SK-N-MC (cell line): Measurements from ENCODE around the gene CXCL13.

Source experiments
- DNase-seq: peaks from one replicate; pipeline ENCODE4 v3.0.0-alpha.2; 2011; ENCODE audit warnings: low read depth, low spot score
- H3K27ac ChIP-seq: fragments of 200-600 bp; sonication (generic); 2 replicates; pipeline ENCODE4 v1.5.1; 2016; ENCODE audit warnings: mixed run types
- H3K36me3 ChIP-seq: fragments of 200-600 bp; sonication (generic); 2 replicates; pipeline ENCODE4 v1.6.1; 2017; ENCODE audit warnings: antibody characterized with exemption, low read length, mixed read lengths; ENCODE audit not compliant: insufficient read depth
- H3K4me3 ChIP-seq: fragments of 200-600 bp; sonication (generic); 2 replicates; pipeline ENCODE4 v1.5.1; 2016
- H3K9ac ChIP-seq: fragments of 200-600 bp; sonication (generic); 2 replicates; pipeline ENCODE4 v1.8.0; 2017; ENCODE audit warnings: mixed run types, mixed read lengths; ENCODE audit not compliant: insufficient read length
- H3K9me3 ChIP-seq: fragments of 200-600 bp; sonication (generic); 2 replicates; pipeline ENCODE4 v1.6.1; 2017; ENCODE audit warnings: low read depth, mild to moderate bottlenecking, antibody characterized with exemption, low read length, moderate library complexity, mixed read lengths
- EZH2 ChIP-seq: fragments of 200-600 bp; sonication (generic); IDR thresholded peaks from one replicate; pipeline ENCODE4 v1.6.1; 2017; ENCODE audit warnings: antibody characterized with exemption
- FOXP2 ChIP-seq: optimal IDR thresholded peaks from 2 replicates; pipeline ENCODE3; 2011; ENCODE audit warnings: mild to moderate bottlenecking, moderate library complexity; ENCODE audit not compliant: insufficient read depth; ENCODE audit errors: extremely low read length, control extremely low read depth
- POLR2AphosphoS5 ChIP-seq: IDR thresholded peaks from 2 replicates; pipeline ENCODE4 v1.6.1; 2012; ENCODE audit warnings: mild to moderate bottlenecking, low read depth, low read length, borderline replicate concordance

Gene CXCL13

GRCh38 chr4:77619408-77619807, 13.8 kb downstream of the CXCL13 start:
- TF ChIP-seq FOXP2: no peak
- no peak for TF ChIP-seq POLR2AphosphoS5
- TF ChIP-seq EZH2: no peak
- no peak overlapping the region for H3K27ac ChIP-seq
- no peaks in the 10 kb centered on the region for H3K36me3 ChIP-seq
- H3K9ac ChIP-seq: no peak overlapping the region
- DNase-seq: no peak
- H3K9me3 ChIP-seq: no peaks in the 10 kb centered on the region
- H3K4me3 ChIP-seq: no peak overlapping the region

- no peak for TF ChIP-seq FOXP2
- no peak for TF ChIP-seq POLR2AphosphoS5
- no peak for TF ChIP-seq EZH2
- Histone ChIP-seq H3K27ac (no peak overlapping the region), H3K36me3 (no peaks in the 10 kb centered on the region), H3K9me3 (no peaks in the 10 kb centered on the region), H3K9ac (no peak overlapping the region), H3K4me3 (no peak overlapping the region)
- no peak for DNase-seq
Measured at GRCh38 chr4:77621254-77621653, 15.6 kb downstream of the CXCL13 start.

- no peak for DNase-seq
- H3K9me3 ChIP-seq: no peaks in the 10 kb centered on the region
- H3K9ac ChIP-seq: no peak overlapping the region
- H3K4me3 ChIP-seq: no peak overlapping the region
- no peak for TF ChIP-seq EZH2
- TF ChIP-seq POLR2AphosphoS5: no peak
- no peak for TF ChIP-seq FOXP2
- no peak overlapping the region for H3K27ac ChIP-seq
- H3K36me3 ChIP-seq: no peaks in the 10 kb centered on the region
Measured at GRCh38 chr4:77623091-77623490, 17.5 kb downstream of the CXCL13 start.

- Histone ChIP-seq H3K4me3 (no peak overlapping the region), H3K9me3 (no peaks in the 10 kb centered on the region), H3K27ac (no peak overlapping the region), H3K36me3 (no peaks in the 10 kb centered on the region), H3K9ac (no peak overlapping the region)
- TF ChIP-seq EZH2 (no peak), FOXP2 (no peak), POLR2AphosphoS5 (no peak)
- no peak for DNase-seq
Measured at GRCh38 chr4:77624213-77624612, 18.6 kb downstream of the CXCL13 start.

- TF ChIP-seq POLR2AphosphoS5 (no peak), FOXP2 (no peak), EZH2 (no peak)
- Histone ChIP-seq H3K36me3 (no peaks in the 10 kb centered on the region), H3K9me3 (no peaks in the 10 kb centered on the region), H3K27ac (no peak overlapping the region), H3K9ac (no peak overlapping the region), H3K4me3 (no peak overlapping the region)
- no peak for DNase-seq
Measured at GRCh38 chr4:77625485-77625884, 19.9 kb downstream of the CXCL13 start.

- Histone ChIP-seq H3K27ac (no peak overlapping the region), H3K36me3 (no peaks in the 10 kb centered on the region), H3K9me3 (no peaks in the 10 kb centered on the region), H3K9ac (no peak overlapping the region), H3K4me3 (no peak overlapping the region)
- TF ChIP-seq FOXP2: no peak
- no peak for TF ChIP-seq EZH2
- no peak for TF ChIP-seq POLR2AphosphoS5
- no peak for DNase-seq
Measured at GRCh38 chr4:77629885-77630284, 24.3 kb downstream of the CXCL13 start.

- H3K9ac ChIP-seq: no peak overlapping the region
- no peaks in the 10 kb centered on the region for H3K36me3 ChIP-seq
- H3K9me3 ChIP-seq: no peaks in the 10 kb centered on the region
- no peak overlapping the region for H3K27ac ChIP-seq
- H3K4me3 ChIP-seq: no peak overlapping the region
- TF ChIP-seq POLR2AphosphoS5 (no peak), FOXP2 (no peak), EZH2 (no peak)
- DNase-seq: no peak
Measured at GRCh38 chr4:77631276-77631675, 25.7 kb downstream of the CXCL13 start.

GRCh38 chr4:77634132-77634785, 28.6 kb downstream of the CXCL13 start:
- Histone ChIP-seq H3K27ac (no peak overlapping the region), H3K9me3 (no peaks in the 10 kb centered on the region), H3K4me3 (no peak overlapping the region), H3K36me3 (no peaks in the 10 kb centered on the region), H3K9ac (no peak overlapping the region)
- no peak for DNase-seq
- no peak for TF ChIP-seq POLR2AphosphoS5
- no peak for TF ChIP-seq FOXP2

- DNase-seq: no peak
- H3K9ac ChIP-seq: no peak overlapping the region
- no peak for TF ChIP-seq POLR2AphosphoS5
- no peak for TF ChIP-seq EZH2
- TF ChIP-seq FOXP2: no peak
- no peak overlapping the region for H3K27ac ChIP-seq
- no peaks in the 10 kb centered on the region for H3K9me3 ChIP-seq
- H3K36me3 ChIP-seq: no peaks in the 10 kb centered on the region
- H3K4me3 ChIP-seq: no peak overlapping the region
Measured at GRCh38 chr4:77635246-77635645, 29.6 kb downstream of the CXCL13 start.
